Gastrocnemius medialis (tissue), 4 donors: ENCODE data around the gene ALPL.

Experiments used
- POLR2A ChIP-seq, 2 donors: fragments of 450-650 bp; IDR thresholded peaks; one replicate each; pipeline ENCODE4 v1.6.1; 2017; ENCODE audit warnings: antibody characterized with exemption in 2 of 2, mild to moderate bottlenecking in 2 of 2, moderate library complexity in 2 of 2
- TF ChIP-seq, protein P1 (sequence below), 5 experiments: fragments of 450-650 bp in 3 of 5; fragments of 200-600 bp in 2 of 5; sonication (generic) in 2 of 5; IDR thresholded peaks in 4 of 5; conservative IDR thresholded peaks in 1 of 5; 1 replicate in 4 of 5; 2 replicates in 1 of 5; pipeline ENCODE4 v1.5.1; 2016 to 2019; ENCODE audit warnings: antibody characterized with exemption in 5 of 5, mild to moderate bottlenecking in 3 of 5, moderate library complexity in 3 of 5

- TF ChIP-seq, protein P1, sequence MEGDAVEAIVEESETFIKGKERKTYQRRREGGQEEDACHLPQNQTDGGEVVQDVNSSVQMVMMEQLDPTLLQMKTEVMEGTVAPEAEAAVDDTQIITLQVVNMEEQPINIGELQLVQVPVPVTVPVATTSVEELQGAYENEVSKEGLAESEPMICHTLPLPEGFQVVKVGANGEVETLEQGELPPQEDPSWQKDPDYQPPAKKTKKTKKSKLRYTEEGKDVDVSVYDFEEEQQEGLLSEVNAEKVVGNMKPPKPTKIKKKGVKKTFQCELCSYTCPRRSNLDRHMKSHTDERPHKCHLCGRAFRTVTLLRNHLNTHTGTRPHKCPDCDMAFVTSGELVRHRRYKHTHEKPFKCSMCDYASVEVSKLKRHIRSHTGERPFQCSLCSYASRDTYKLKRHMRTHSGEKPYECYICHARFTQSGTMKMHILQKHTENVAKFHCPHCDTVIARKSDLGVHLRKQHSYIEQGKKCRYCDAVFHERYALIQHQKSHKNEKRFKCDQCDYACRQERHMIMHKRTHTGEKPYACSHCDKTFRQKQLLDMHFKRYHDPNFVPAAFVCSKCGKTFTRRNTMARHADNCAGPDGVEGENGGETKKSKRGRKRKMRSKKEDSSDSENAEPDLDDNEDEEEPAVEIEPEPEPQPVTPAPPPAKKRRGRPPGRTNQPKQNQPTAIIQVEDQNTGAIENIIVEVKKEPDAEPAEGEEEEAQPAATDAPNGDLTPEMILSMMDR (IDR thresholded peaks at IDR 0.05 in 4 of 5, conservative IDR thresholded peaks at IDR 0.05 in 1 of 5), result no peak
- TF ChIP-seq POLR2A (IDR thresholded peaks at IDR 0.05), result no peak
These were observed 30.7 kb downstream of the ALPL start for GRCh38 chr1:21539933-21540332.
